ENCODE measurements around the gene MYRIP.

Gene MYRIP

GRCh38 chr3:40192628-40193027 lies 383.2 kb downstream of the MYRIP start:
- no peak for DNase-seq

GRCh38 chr3:40196966-40197365 lies 387.6 kb downstream of the MYRIP start:
- no peak for DNase-seq

GRCh38 chr3:40200692-40201316 lies 391.4 kb downstream of the MYRIP start:
- DNase-seq: no peak

GRCh38 chr3:40201770-40202169 lies 392.4 kb downstream of the MYRIP start:
- no peak for DNase-seq

- no peak for DNase-seq
These were observed 397.1 kb downstream of the MYRIP start for GRCh38 chr3:40206522-40206921.

GRCh38 chr3:40207796-40208195 lies 398.4 kb downstream of the MYRIP start:
- no peak for DNase-seq

GRCh38 chr3:40208251-40208650 lies 398.8 kb downstream of the MYRIP start:
- no peak for DNase-seq

GRCh38 chr3:40211579-40211978 lies 402.2 kb downstream of the MYRIP start:
- no peak for DNase-seq

- DNase-seq: no peak
These were observed 404.1 kb downstream of the MYRIP start for GRCh38 chr3:40213556-40213955.

GRCh38 chr3:40215015-40215414 lies 405.6 kb downstream of the MYRIP start:
- no peak for DNase-seq

- no peak for DNase-seq
These were observed 407.1 kb downstream of the MYRIP start for GRCh38 chr3:40216471-40216870.

- DNase-seq: no peak
These were observed 414.4 kb downstream of the MYRIP start for GRCh38 chr3:40223856-40224255.

- no peak for DNase-seq
These were observed 415.5 kb downstream of the MYRIP start for GRCh38 chr3:40224796-40225515.

GRCh38 chr3:40226636-40227035 lies 417.2 kb downstream of the MYRIP start:
- no peak for DNase-seq

- no peak for DNase-seq
These were observed 419.5 kb downstream of the MYRIP start for GRCh38 chr3:40228792-40229350.

- no peak for DNase-seq
These were observed 420.0 kb downstream of the MYRIP start for GRCh38 chr3:40229386-40229785.

GRCh38 chr3:40229963-40230362 lies 420.6 kb downstream of the MYRIP start:
- no peak for DNase-seq

- no peak for DNase-seq
These were observed 421.0 kb downstream of the MYRIP start for GRCh38 chr3:40230382-40230781.

- DNase-seq: no peak
These were observed 423.2 kb downstream of the MYRIP start for GRCh38 chr3:40232626-40233025.

GRCh38 chr3:40237159-40237558 lies 427.8 kb downstream of the MYRIP start:
- DNase-seq: no peak

GRCh38 chr3:40237889-40238571 lies 428.6 kb downstream of the MYRIP start:
- DNase-seq: no peak

- DNase-seq: no peak
These were observed 431.5 kb downstream of the MYRIP start for GRCh38 chr3:40240921-40241320.

- no peak for DNase-seq
These were observed 432.8 kb downstream of the MYRIP start for GRCh38 chr3:40242216-40242615.

- no peak for DNase-seq
These were observed 433.2 kb downstream of the MYRIP start for GRCh38 chr3:40242638-40243037.

Data from NCI-H446 treated with DMSO at 0.1 percent for 48 hours (cell line).